HFFc6 (cell line): Measurements from ENCODE around the gene MLC1. TPM values are rescaled to one million over a fixed set of nuclear protein-coding genes. Genes with fewer than 3 reads are reported as not detected.

ENCODE experiments used
- DNase-seq: peaks from one replicate; pipeline ENCODE4 v3.0.0-alpha.2; 2018
- H3K27ac Mint-ChIP-seq: 2 replicates; pipeline ENCODE4 v1.8.0; 2020; ENCODE audit warnings: mild to moderate bottlenecking, mixed read lengths
- H3K27me3 Mint-ChIP-seq: 2 replicates; pipeline ENCODE4 v1.8.0; 2021; ENCODE audit warnings: mild to moderate bottlenecking, moderate library complexity, mixed read lengths; ENCODE audit not compliant: insufficient read depth
- H3K36me3 Mint-ChIP-seq: 2 replicates; pipeline ENCODE4 v1.8.0; 2021; ENCODE audit warnings: low read depth, mixed read lengths
- H3K4me1 Mint-ChIP-seq: 2 replicates; pipeline ENCODE4 v1.8.0; 2020; ENCODE audit warnings: low read depth, mixed read lengths
- H3K4me3 Mint-ChIP-seq: 2 replicates; pipeline ENCODE4 v1.8.0; 2020; ENCODE audit warnings: mild to moderate bottlenecking, moderate library complexity, mixed read lengths
- H3K9me3 Mint-ChIP-seq: 2 replicates; pipeline ENCODE4 v1.8.0; 2020; ENCODE audit warnings: mild to moderate bottlenecking, mixed read lengths
- CTCF ChIP-seq: fragments of 200-600 bp; sonication (generic); IDR thresholded peaks from 2 replicates; pipeline ENCODE4 v1.5.0; 2021; ENCODE audit warnings: antibody characterized with exemption, mild to moderate bottlenecking
- total RNA-seq, 6 experiments: library from RNA; stranded (reverse); fragmentation: NEBNext Ultra II Directional; extraction: Animal tissue kit (Norgen Biotek cat#: 25700); gene quantifications; 2 replicates in 1 of 6; 3 replicates in 5 of 6; pipeline ENCODE4 v1.2.3, GENCODE V29; 2021

Gene MLC1
- total RNA-seq, 6 experiments from 2014 or later: not detected

- peaks cover 15% of the 10 kb centered on the region for H3K27me3 Mint-ChIP-seq
- peaks cover 7% of the 10 kb centered on the region; the same call in 1 of the 2 replicates for H3K4me1 Mint-ChIP-seq
Measured at GRCh38 chr22:50101870-50102565, 16.8 kb upstream of the MLC1 start.

GRCh38 chr22:50098052-50098451 is 12.8 kb upstream of the MLC1 start:
- Mint-ChIP-seq H3K27me3 (peaks cover 26% of the 10 kb centered on the region), H3K4me1 (no peaks in the 10 kb centered on the region), H3K27ac (no peak overlapping the region), H3K9me3 (no peaks in the 10 kb centered on the region), H3K36me3 (no peaks in the 10 kb centered on the region), H3K4me3 (no peak overlapping the region)
- no peak for DNase-seq
- TF ChIP-seq CTCF: no peak

More at GRCh38 chr22:50101870-50102565, 16.8 kb upstream of the MLC1 start:
- Mint-ChIP-seq H3K9me3 (no peaks in the 10 kb centered on the region), H3K36me3 (no peaks in the 10 kb centered on the region), H3K4me3 (no peak overlapping the region), H3K27ac (no peak overlapping the region)
- no peak for DNase-seq
- TF ChIP-seq CTCF: no peak

GRCh38 chr22:50092342-50092741 is 7.1 kb upstream of the MLC1 start:
- H3K27me3 Mint-ChIP-seq: peaks cover 41% of the 10 kb centered on the region
- H3K27ac Mint-ChIP-seq: no peak overlapping the region
- no peak for TF ChIP-seq CTCF

GRCh38 chr22:50091092-50091768 is 6.0 kb upstream of the MLC1 start:
- no peak for TF ChIP-seq CTCF
- Mint-ChIP-seq H3K36me3 (peaks cover 9% of the 10 kb centered on the region), H3K4me1 (peaks cover 7% of the 10 kb centered on the region; the same call in 1 of the 2 replicates), H3K9me3 (peaks cover 21% of the 10 kb centered on the region), H3K4me3 (no peak overlapping the region), H3K27ac (no peak overlapping the region), H3K27me3 (peaks cover 35% of the 10 kb centered on the region)
- DNase-seq: no peak

More at GRCh38 chr22:50092342-50092741, 7.1 kb upstream of the MLC1 start:
- H3K36me3 Mint-ChIP-seq: peaks cover 3% of the 10 kb centered on the region
- no peak for DNase-seq
- peaks cover 7% of the 10 kb centered on the region; the same call in 1 of the 2 replicates for H3K4me1 Mint-ChIP-seq
- no peak overlapping the region for H3K4me3 Mint-ChIP-seq
- peaks cover 16% of the 10 kb centered on the region for H3K9me3 Mint-ChIP-seq

GRCh38 chr22:50090412-50090714 is 5.1 kb upstream of the MLC1 start:
- Mint-ChIP-seq H3K4me1 (peaks cover 7% of the 10 kb centered on the region; the same call in 1 of the 2 replicates), H3K4me3 (no peak overlapping the region), H3K9me3 (peaks cover 21% of the 10 kb centered on the region), H3K36me3 (peaks cover 9% of the 10 kb centered on the region), H3K27ac (no peak overlapping the region), H3K27me3 (peaks cover 36% of the 10 kb centered on the region)
- DNase-seq: no peak
- TF ChIP-seq CTCF: no peak
